NCI-H345 treated with DMSO at 0.1 percent for 48 hours (cell line): ENCODE measurements around the gene PPP1CC.
"Not testable (repeated sequence)": the region's sequence is repeated elsewhere in the genome, so short reads cannot be mapped to it uniquely, and the experiment has no call there.

Source experiments
- DNase-seq: peaks from one replicate; lab custom pipeline; 2025; ENCODE audit not compliant: unreplicated experiment; lab: John Stamatoyannopoulos, UW

PPP1CC gene

DNA sequence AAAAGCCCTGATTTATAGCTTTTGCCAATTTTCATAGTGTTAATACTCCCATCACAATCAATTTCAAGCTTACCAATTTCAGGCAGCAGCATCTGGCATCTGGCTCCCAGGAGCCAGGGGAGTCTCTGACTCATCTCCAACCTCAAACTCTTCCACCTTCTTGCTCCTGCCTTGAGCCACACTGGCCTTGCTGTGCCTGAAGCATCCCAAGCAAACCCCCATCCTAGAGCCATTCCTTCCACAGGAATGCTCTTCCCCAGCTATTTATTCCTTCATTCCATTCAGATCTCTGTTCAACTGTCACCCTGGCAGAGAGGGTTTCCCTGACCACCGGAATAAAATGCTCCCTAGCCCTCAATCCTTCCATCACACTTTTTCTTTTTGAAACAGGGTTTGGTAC is 13.9 kb upstream of the PPP1CC start:
- DNase-seq = no peak

DNA sequence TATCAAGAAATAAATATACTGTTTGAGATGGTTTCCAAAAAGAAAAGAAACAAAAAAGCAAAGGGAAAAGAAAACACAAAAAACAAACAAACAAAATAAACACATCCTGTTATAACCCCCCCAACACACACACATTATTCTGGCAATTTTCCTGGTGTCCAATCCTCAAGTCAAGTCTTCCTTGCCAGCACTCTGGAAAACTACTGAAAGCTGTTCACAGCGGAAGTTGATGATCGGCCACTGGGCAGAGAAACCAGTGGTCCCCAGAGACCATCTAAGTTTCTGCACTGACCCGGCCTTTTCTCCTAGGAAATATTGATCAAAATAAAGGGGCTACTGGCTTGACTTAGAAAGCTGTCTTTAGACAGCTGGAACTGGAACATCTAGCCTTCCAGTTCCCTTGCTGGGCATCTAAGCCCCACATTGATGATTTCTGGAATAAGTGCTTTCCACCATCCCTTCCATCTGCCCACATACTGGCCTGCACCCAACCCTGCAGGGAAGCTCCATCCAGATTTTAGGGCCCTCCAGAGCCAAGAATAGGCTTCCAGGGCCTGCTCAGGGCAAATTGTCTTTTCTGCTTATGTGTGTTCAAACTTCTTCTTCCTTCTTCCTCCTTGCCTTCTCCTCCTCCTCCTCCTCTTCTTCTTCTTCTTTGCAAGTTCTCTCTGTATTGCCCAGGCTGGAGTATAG is 11.6 kb upstream of the PPP1CC start:
- no peak for DNase-seq

DNA sequence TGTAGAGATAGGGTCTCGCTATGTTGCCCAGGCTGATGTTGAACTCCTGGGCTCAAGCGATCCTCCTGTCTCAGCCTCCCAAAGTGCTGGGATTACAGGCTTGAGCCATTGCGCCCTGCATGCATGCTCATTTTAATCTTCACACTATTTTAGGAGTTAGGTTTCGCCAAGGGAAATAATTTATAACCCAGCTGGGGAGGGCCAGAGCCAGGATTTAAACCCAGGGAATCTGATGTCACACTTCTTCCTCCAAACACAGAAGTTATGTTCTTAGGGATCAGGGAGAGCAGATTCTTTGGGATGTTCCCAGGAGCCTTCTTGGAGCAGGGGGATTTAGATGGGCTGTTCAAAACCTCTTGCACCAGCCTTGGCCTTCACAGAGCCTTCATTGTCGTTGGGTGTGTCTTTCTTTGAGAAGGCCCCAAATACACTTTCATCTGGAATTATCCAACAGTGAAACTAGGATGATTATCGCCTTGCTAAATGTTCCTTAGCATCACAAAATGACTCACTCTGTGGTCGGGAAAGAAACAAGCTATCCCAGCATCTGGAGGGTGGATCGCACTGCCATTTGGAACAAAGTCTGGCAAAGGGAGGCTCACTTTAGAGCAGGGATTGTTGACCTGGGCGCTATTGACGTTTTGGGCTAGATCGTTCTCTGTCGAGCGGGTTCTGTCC is 8.2 kb upstream of the PPP1CC start:
- no peak for DNase-seq

DNA sequence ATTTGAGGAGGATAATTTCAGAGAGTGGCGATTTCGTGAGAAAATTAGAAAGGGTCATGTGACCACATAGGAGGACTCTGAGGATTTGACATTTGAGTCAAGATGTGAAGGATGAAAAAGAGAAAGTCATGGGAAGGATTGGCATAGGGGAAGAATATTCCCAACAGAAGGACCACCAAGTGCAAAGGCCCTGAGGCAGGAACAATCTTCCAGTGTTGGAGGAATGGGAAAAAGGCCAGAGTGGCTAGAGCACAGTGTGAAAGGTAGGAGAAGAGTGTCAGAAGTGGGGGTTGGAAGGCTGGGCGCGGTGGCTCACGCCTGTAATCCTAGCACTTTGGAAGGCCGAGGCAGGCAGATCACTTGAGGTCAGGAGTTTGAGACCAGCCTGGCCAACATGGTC is 3.9 kb upstream of the PPP1CC start:
- no peak for DNase-seq

DNA sequence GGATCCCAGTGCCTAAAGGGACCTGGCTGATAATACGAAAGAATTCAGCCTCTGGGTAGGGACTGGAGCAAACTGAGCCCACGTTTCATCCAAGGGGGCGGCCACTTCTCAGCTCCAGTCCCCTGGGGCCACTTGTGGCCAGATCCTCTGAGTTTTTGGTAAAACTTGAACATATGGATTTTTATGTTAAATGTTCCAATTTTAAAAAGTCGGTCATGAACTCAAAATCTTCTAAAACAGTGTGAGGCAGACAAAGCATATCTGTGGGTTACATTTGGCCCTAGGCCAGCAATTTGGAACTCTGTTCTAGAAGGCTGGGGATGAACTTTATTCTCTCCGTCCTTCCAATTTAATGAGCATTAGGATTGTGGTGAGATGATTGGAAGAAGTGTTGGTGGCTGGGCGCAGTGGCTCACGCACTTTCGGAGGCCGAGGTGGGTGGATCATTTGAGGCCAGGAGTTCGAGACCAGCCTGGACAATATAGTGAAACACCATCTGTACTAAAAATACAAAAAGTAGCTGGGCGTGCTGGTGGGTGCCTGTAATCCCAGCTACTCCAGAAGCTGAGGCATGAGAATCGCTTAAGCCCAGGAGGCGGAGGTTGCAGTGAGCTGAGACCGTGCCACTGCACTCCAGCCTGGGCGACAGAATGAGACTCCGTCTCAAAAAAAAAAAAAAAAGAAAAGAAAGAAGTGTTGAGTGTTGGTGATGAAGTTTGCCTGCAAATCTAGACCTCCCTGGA is 3.0 kb upstream of the PPP1CC start:
- DNase-seq = no peak

DNA sequence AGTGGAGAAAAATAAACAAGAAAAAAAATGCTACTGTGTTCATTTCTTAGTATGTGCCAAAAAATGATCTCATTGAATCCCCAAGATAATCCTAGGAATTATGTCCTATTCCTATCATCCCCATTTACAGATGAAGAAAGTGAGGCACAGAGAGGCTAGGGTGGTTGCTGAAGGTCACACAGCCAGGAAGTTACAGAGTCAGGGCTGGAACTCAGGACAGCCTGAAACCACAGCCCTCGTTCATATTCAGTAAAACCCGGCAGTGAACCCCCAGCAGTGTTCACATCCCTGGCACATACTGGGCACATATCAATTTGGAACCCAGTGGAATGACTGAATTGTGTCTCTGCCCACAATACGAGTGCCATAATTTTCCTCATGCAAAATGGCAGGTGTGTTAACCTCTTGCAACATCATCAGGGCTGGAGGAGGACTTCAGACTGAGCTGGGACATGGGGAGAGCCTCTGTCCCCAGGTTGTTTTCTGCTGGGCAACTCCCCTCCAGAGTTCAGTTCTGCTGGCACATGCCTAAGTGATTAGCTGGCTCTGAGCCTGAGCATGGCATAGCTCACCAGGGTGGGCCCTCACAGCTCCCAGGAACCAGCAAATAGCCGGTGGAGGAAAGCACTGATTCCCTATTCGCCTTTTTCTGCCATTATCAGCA is 2.0 kb upstream of the PPP1CC start:
- no peak for DNase-seq

DNA sequence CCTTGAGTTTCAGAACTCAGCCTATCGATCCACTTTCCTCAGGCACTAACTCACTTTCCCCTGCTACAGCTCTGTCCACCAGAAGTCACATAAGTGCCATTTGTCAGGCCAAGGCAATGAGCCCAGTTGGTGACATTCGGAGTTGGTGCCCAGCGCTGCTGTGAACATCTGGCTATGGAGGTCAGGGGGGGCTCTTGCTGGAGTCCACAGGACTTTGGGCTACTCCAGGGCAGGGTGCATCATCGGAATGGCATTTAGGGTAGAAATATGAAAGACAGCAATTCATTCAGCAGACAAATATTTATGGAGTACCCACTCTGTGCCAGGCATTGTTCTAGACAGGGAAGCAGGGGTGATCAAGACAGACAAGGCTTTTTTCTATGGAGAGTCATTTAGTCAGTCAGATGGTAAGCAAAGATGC is 1.5 kb upstream of the PPP1CC start:
- no peak for DNase-seq

DNA sequence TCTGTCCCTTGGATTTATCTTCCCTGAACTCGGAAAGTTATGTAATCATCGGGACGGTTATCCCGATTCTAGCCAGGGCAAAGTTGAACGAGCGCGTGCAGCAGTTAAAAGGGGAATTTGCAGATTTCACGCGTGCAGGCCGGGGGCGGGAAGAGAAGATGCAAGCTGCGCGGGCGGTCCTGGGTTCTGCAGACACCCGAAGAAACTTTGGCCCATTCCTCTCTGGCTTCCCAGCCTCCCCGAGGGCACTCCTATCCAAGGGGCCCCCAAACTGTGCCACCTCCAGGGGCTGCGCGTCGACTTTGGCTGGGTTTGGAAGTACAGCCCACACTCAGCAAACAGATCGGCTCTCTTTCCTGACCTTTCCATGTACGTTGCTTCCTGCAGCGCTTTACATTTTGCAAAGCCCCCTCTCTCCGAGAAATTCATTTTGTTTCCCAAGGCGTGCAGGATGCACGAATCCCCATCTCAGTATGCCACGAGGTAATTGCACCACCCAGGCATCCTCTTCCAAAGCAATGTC is 941 bp upstream of the PPP1CC start:
- no peak for DNase-seq

DNA sequence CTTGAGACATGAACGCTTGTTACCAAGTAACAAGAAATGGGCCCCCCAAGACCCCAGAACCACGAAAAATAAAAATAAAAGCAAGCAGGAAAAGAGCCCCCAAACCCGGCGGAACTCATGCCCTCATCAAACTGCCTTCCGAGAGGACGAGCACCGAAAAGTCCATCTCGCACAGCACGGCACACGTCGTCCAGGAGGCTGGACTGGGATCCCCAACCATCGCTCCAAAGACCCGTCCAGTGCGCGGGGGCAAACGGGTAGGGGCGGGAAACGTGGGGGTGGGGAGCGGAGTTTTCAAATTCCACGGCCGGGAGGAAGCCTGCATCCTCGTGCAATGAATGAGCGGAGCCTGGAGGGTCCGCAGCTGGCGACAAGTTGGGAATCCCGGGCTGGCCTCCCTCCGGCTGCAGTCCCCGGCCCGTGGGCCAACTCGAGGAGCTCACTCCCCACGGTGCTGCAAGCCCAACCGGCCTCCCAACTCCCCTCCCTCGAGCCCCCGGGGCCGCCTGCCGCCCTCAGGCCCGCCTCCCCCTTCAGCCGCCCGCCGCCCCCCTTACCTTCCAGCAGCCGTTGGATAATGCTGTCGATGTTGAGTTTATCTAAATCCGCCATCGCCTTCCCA is 484 bp downstream of the PPP1CC start:
- DNase-seq = no peak

DNA sequence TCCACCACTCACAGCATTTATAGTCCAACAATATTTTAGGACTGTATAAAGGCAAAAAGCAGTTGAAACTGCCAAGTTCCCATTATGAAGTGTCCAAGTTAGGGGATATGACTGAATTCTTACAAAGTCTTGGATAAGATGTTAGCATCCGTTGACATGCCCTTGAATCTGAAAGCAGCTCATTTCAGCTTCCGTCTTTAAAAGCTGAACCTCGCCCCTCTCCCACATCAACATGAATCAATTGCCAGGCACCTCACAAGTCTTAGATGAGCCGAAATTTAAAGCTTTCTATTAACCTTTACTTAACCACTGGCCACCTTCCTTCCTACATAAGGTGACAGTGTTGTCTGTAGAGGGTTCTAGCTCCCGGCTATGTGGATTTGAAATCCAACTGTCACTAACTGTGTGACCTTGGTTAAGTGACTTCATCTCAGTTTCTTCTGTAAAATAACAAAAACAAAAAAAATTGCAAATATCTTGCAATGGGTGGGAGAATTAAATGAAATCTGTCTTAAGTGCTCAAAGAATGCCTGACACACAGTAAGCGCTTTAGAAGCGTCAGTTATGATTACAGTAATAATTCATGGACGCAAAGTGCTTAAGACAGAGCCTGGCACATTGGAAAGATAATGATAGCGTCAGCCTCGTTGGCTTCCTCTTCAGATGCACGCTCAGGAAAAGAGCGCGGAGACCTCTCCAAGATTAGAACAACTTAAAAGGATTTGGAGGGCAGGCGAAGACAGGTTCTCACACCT is 1.2 kb downstream of the PPP1CC start:
- peak; percentile 7 for DNase-seq

DNA sequence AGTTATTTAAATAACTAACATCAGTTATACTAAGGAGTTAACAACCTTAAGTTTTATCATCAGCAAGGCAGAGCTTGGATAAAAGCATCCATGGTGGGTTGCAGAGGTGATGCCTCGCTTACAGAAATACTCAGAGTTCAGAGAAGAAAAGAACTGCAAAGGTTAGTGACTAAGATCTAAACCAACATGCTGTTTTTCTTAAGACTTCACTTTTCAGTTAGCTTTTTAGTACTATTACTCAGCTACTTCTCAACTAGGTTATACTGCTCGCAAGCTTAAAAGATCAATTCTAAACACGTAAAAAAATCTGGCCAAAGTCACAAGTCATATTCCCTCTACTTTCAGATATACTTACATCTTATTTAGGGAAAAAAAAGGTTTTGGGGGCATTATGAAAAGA is 2.8 kb downstream of the PPP1CC start:
- no peak for DNase-seq

DNA sequence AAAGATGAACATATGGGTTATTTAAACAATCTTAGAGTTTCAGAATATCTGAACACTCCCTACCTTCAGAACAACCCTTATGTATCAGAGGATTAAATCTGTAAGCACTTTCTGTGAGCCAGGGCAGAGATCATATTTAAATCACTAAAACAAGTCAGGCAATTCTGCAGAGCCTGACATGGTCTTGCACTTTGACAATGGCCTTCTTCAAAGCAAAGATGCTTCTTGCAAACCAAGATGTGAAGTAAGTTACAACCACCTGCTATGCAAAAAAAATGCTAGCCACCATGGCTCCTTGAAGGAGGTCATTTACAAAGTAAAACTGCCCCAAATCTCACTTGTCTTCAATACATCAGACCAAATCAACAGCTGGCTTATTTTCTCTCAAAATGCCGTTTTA is 3.2 kb downstream of the PPP1CC start:
- DNase-seq = no peak

DNA sequence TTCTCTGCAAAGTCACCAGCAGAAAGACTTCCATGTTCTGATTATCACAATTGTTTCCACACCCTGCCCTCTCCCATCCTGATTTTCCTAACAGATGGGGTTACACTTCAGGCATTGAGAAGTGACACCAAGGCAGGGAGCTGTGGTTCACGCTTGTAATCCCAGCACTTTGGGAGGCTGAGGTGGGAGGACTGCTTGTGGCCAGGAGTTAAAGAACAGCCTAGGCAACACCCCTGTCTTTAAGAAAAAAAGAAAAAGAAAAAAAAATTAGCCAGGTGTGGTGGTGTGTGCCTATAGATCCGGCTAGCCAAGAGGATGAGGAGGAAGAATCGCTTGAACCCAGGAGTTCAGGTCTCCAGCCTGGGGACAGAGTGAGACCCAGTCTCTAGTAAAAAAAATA is 5.2 kb downstream of the PPP1CC start:
- no peak for DNase-seq

DNA sequence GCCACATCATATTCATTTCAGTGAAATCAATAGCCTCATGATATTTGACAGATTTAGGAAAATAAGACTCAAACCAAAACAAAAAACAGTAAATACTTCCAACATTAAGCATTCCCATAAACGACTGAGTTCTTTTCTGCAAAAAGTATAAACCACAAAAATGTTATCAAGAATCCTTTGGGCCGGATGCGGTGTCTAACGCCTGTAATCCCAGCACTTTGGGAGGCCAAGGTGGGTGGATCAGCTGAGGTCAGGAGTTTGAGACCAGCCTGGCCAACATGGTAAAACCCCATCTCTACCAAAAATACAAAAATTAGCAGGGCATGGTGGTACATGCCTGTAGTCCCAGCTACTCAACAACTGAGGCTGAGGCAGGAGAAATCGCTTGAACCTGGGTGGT is 5.7 kb downstream of the PPP1CC start:
- DNase-seq = not testable (repeated sequence)

DNA sequence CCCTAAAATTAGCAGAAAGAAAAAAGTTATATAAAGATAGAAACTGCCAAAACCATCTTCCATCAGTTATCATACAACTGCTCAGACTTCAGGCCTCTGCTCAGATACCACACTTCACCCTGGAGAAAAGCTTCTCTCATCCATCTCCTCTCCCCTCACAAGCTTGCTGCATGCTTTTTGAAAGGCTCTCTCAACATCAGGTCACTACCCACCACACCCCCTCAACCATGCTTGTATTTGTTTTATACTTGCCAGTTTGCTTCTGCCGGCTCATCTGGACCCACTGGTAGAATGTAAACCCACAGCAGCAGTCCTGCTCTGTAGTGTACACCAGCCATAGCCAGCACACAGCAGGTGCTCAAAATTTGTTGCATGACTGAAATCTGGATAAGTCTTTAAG is 8.8 kb downstream of the PPP1CC start:
- DNase-seq = peak; percentile 42

DNA sequence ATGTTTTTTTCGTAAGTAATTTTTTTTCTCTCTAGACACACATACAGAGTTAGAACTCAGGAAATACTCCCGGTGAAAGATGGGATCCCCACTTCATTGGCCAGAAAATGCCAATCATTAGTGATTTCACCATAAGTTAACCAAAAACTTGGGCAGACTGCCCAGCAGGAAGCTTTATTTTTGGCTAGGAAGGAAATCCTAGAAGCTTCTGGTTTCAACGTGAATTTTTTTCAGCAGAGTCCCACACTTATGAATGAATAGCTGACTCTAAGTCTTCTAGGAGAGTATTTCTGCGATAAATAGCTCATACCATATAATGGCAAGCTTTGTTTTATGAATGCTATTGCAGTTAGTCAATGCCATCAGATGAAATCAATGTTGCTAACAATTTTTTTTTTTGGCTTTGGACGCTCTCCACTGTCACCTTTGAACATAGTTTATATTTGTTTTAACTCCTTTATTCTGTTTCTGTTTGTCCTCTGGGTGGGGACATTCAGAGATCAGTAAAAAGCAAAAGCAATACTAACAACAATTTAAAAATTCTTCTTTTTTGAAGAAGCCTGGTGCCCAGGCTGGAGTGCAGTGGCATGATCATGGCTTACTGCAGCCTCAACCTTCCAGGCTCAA is 9.5 kb downstream of the PPP1CC start:
- DNase-seq = no peak

DNA sequence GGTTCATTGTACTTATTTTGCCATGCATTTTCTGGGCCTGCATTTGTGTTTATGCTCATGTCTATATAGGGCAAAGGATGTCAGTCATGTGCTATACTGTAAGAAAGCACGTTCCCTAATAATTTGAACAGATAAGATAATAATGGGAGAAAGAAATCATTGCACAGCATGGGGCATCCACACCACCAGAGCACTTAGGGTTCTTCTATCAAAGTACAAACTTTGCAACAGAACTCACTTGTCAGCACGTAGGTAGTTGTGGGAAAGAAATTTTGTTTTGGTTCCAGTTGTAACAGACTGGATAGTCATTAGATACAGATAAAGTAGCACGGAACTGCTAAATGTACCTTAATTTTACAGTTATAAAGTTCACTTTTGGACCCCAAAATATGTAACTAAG is 10.1 kb downstream of the PPP1CC start:
- DNase-seq = no peak

DNA sequence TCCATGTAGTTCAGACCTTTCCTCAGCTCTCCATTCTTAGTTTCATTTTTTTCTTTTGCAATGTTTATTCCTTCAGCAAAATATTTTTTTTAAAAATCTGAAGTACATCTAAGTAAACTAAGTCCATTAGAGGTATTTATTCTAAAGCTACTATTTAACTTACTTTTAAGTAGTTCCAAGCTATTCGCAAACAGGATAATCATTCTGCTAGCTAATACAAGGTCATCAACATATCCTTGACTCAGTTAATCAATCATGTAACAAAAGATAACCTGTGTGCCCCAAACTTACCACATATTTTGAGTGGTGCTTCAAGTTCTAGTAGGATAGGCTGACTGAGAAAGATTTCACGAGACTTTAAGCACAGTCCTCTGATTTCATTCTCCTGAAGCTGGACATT is 11.2 kb downstream of the PPP1CC start:
- no peak for DNase-seq

DNA sequence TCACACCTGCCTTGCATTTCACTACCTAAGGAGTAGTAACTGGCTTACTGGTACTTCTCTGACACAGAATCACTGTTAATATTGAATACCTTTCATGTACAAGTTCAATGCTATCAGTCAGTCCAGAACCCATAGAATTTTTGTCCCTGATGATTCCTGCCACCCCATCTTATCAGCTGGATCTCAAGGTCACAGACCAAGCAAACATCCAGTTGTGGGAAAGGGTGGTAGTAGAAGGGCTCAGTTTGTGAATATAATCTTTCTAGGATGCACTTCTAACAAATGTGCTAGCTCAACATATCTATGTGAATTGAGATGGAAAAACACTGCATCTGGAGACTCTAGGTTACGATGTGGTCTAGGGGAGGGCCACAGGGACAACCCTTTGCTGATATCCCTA is 14.1 kb downstream of the PPP1CC start:
- DNase-seq = no peak
